Tibial nerve (tissue), 4 donors: ENCODE data around the gene RANBP17. TPM values are rescaled to one million over a fixed set of nuclear protein-coding genes. Genes with fewer than 3 reads are reported as not detected.

Experiments used
- DNase-seq, 2 donors: peaks; one replicate each; pipeline ENCODE4 v3.0.0-alpha.2; 2019; ENCODE audit warnings: low spot score in 2 of 2
- H3K27ac ChIP-seq, 4 donors: fragments of 200-600 bp; sonication (generic) in 3 of 4; one replicate each; pipeline ENCODE4 v1.5.1; 2017 to 2019; ENCODE audit warnings: mild to moderate bottlenecking in 1 of 4
- H3K27me3 ChIP-seq, 2 donors: fragments of 200-600 bp; sonication (generic) in 1 of 2; one replicate each; pipeline versions ENCODE4 v1.5.1 to v1.6.0; 2017 to 2019
- H3K36me3 ChIP-seq, 3 donors: fragments of 200-600 bp; sonication (generic); one replicate each; pipeline ENCODE4 v1.5.1; 2018 to 2019
- H3K4me1 ChIP-seq, 4 donors: fragments of 200-600 bp; sonication (generic) in 3 of 4; one replicate each; pipeline ENCODE4 v1.5.1; 2017 to 2019
- H3K4me3 ChIP-seq, 4 donors: fragments of 200-600 bp; sonication (generic) in 3 of 4; one replicate each; pipeline ENCODE4 v1.5.1; 2017 to 2019; ENCODE audit warnings: mild to moderate bottlenecking in 1 of 4, moderate library complexity in 1 of 4
- H3K9me3 ChIP-seq, 4 donors: fragments of 200-600 bp; sonication (generic) in 3 of 4; one replicate each; pipeline ENCODE4 v1.5.1; 2017 to 2019
- EP300 ChIP-seq, 2 donors: sonication (generic); formaldehyde crosslinking; IDR thresholded peaks; one replicate each; pipeline ENCODE4 v1.6.1; 2017; ENCODE audit warnings: antibody characterized with exemption in 2 of 2, mild to moderate bottlenecking in 1 of 2
- POLR2A ChIP-seq, 2 donors: fragments of 450-650 bp; IDR thresholded peaks; one replicate each; pipeline ENCODE4 v1.6.1; 2017; ENCODE audit warnings: antibody characterized with exemption in 2 of 2, mild to moderate bottlenecking in 2 of 2, moderate library complexity in 2 of 2
- WGBS, 2 donors: methylation state at CpG; one replicate each; pipeline ENCODE4 v1.1.5; 2018; 5-methylcytosine and 5-hydroxymethylcytosine counted together
- total RNA-seq, 4 donors: library from RNA; depleted of rRNA; stranded (reverse); fragments of >200 nt; gene quantifications; one replicate each; pipeline ENCODE4 v1.1.0, GENCODE V29; 2016
- TF ChIP-seq, protein P1 (sequence below), 5 experiments: fragments of 200-600 bp in 3 of 5; fragments of 450-650 bp in 2 of 5; sonication (generic) in 3 of 5; IDR thresholded peaks; one replicate each; pipeline ENCODE4 v1.5.1; 2016 to 2019; ENCODE audit warnings: antibody characterized with exemption in 5 of 5, mild to moderate bottlenecking in 3 of 5, moderate library complexity in 2 of 5

RANBP17 gene
- total RNA-seq, 4 donors from 2014 or later, result 10.8 to 34.5 (median 17.6) TPM

DNA sequence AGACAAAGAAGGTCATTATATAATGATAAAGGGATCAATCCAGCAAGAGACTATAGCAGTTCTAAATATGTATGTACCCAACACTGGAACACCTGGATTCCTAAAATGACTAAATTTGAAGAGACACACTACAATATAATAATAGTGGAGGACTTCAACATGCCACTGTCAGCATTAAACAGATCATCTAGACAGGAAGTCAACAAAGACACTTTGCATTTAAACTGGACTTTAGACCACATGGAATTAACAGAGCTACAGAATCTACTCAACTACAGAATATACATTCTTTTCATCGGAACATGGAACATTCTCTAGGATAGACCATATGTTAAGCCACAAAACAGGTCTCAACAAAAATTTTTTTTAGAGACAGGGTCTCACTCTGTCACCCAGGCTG is 388.9 kb downstream of the RANBP17 start:
- TF ChIP-seq EP300 (IDR thresholded peaks at IDR 0.05) (no peak), POLR2A (IDR thresholded peaks at IDR 0.05) (no peak)
- TF ChIP-seq, protein P1, sequence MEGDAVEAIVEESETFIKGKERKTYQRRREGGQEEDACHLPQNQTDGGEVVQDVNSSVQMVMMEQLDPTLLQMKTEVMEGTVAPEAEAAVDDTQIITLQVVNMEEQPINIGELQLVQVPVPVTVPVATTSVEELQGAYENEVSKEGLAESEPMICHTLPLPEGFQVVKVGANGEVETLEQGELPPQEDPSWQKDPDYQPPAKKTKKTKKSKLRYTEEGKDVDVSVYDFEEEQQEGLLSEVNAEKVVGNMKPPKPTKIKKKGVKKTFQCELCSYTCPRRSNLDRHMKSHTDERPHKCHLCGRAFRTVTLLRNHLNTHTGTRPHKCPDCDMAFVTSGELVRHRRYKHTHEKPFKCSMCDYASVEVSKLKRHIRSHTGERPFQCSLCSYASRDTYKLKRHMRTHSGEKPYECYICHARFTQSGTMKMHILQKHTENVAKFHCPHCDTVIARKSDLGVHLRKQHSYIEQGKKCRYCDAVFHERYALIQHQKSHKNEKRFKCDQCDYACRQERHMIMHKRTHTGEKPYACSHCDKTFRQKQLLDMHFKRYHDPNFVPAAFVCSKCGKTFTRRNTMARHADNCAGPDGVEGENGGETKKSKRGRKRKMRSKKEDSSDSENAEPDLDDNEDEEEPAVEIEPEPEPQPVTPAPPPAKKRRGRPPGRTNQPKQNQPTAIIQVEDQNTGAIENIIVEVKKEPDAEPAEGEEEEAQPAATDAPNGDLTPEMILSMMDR (IDR thresholded peaks at IDR 0.05), result no peak
- Histone ChIP-seq H3K9me3 (peaks cover 0 to 26% (median 0%) of the 10 kb centered on the region in 4 donors), H3K27me3 (no peaks in the 10 kb centered on the region), H3K4me1 (no peaks in the 10 kb centered on the region), H3K36me3 (no peaks in the 10 kb centered on the region), H3K4me3 (no peak overlapping the region), H3K27ac (no peak overlapping the region)
- no peak for DNase-seq
- 89 to 96% methylated on average over 1 of the region's 1 CpG for WGBS, 2 donors

DNA sequence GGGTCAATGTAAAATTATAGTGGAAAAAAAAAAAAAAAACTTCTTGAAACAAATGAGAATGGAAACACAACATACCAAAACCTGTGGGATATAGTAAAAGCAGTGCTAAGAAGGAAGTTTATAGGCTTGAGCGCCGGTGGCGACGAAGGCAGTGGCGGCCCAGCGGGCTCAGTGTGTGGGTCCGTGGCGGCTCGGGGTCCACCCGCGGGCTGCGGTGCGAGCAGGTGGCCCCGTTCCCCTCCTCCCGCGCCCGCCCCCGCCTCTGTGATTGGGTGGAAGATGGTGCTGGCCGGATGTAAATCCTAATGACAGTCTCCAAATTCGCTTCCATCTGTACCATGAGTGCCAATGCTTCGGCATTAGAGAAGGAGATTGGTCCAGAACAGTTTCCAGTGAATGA is 389.7 kb downstream of the RANBP17 start:
- WGBS, 2 donors, result 96 to 99% methylated on average over 21 of the region's 21 CpGs
- TF ChIP-seq, protein P1 (IDR thresholded peaks at IDR 0.05), result no peak

DNA sequence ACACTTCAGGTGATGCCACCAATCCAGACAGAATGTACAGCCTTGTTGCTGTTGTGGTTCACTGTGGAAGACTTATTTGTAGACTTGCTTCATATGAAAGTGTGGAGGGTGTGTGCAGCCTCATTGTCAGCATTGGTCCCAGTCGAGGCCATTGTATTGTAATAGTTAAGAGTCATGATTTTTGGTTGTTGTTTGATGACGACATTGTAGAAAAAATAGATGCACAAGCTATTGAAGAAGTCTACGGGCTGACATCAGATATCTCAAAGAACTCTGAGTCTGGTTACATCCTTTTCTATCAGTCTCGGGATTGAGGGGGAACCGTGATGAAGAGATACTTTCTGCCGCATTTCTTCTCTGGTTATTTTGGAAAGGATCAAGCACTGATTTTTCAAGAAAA is 390.9 kb downstream of the RANBP17 start:
- no peak overlapping the region for H3K4me3 ChIP-seq
- no peak overlapping the region for H3K27ac ChIP-seq
- peaks cover 0 to 26% (median 0%) of the 10 kb centered on the region in 4 donors for H3K9me3 ChIP-seq
- H3K4me1 ChIP-seq, result no peaks in the 10 kb centered on the region
- H3K36me3 ChIP-seq, result no peaks in the 10 kb centered on the region
- H3K27me3 ChIP-seq, result no peaks in the 10 kb centered on the region
- 96 to 97% methylated on average over 6 of the region's 6 CpGs for whole genome bisulfite sequencing, 2 donors
- no peak for DNase-seq
- TF ChIP-seq EP300 (IDR thresholded peaks at IDR 0.05) (no peak), POLR2A (IDR thresholded peaks at IDR 0.05) (no peak)
- TF ChIP-seq, protein P1 (IDR thresholded peaks at IDR 0.05), result no peak

More for the DNA sequence above, 389.7 kb downstream of the RANBP17 start:
- Histone ChIP-seq H3K36me3 (no peaks in the 10 kb centered on the region), H3K27me3 (no peaks in the 10 kb centered on the region), H3K27ac (no peak overlapping the region), H3K9me3 (peaks cover 0 to 26% (median 0%) of the 10 kb centered on the region in 4 donors), H3K4me3 (no peak overlapping the region), H3K4me1 (no peaks in the 10 kb centered on the region)
- DNase-seq, result no peak

DNA sequence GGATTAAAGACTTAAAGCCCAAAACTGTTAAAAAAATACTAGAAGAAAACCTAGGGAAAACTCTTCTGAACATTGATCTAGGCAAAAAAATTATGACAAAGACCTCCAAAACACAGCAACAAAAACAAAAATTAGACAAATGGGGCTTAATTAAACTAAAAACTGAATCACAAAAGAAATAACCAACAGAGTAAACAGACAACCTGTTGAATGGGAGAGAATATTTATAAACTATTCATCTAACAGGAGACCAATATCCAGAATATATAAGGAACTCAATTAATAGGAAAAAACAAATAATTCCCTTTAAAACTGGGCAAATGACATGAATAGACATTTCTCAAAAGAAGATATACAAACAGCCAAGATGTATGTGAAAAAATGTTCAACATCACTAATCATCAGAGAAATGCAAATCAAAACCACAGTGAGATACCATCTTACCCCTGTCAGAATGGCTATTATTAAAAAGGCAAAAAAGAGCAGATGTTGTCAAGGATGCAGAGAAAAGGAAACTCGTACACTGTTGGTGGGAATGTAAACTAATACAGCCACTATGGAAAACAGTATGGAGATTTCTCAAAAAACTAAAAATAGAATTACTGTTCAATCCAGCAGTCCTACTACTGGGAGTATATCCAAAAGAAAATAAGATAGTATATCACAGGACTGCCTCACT is 397.1 kb downstream of the RANBP17 start:
- TF ChIP-seq EP300 (IDR thresholded peaks at IDR 0.05), result no peak
- TF ChIP-seq POLR2A (IDR thresholded peaks at IDR 0.05), result no peak
- 65 to 85% methylated on average over 1 of the region's 1 CpG for WGBS, 2 donors

DNA sequence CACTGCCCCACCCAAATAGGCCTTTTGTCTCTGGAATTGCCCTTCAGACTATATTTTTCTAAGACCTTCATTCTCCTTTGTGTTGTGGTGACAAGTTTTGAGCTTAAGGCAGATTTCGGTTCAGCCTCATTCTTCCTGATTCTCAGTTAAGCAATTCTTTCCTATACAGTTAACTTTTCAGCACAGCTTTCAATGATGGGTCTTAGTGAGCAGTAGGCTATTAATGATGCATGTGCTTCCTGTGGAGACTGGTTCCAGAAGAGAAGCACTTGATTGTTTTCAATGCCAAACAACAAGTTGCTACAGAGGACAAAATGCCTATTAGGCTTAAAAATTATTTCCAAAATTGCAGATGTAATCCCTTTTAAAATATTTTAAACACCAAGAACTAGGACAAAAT is 399.5 kb downstream of the RANBP17 start:
- no peak for TF ChIP-seq POLR2A (IDR thresholded peaks at IDR 0.05)
- TF ChIP-seq, protein P1 (IDR thresholded peaks at IDR 0.05), result no peak
- TF ChIP-seq EP300 (IDR thresholded peaks at IDR 0.05), result no peak
- Histone ChIP-seq H3K4me3 (no peak overlapping the region), H3K4me1 (no peaks in the 10 kb centered on the region), H3K36me3 (no peaks in the 10 kb centered on the region), H3K9me3 (no peaks in the 10 kb centered on the region), H3K27ac (no peak overlapping the region), H3K27me3 (no peaks in the 10 kb centered on the region)
- no peak for DNase-seq
- 57 to 61% methylated on average over 1 of the region's 1 CpG for WGBS, 2 donors

More for the DNA sequence above, 397.1 kb downstream of the RANBP17 start:
- DNase-seq, result no peak
- no peak overlapping the region for H3K27ac ChIP-seq
- no peaks in the 10 kb centered on the region for H3K36me3 ChIP-seq
- H3K4me3 ChIP-seq, result no peak overlapping the region
- H3K9me3 ChIP-seq, result no peaks in the 10 kb centered on the region
- no peaks in the 10 kb centered on the region for H3K27me3 ChIP-seq
- no peaks in the 10 kb centered on the region for H3K4me1 ChIP-seq
